Measurements from ENCODE around the gene SLC27A1. TPM values are rescaled to one million over a fixed set of nuclear protein-coding genes. Genes with fewer than 3 reads are reported as not detected.

SLC27A1 gene
- total and polyA plus RNA-seq, 2 experiments from 2014 or later: 30.1 to 40.4 TPM

GRCh38 chr19:17481986-17482385, 11.7 kb downstream of the SLC27A1 start:
- no peak for DNase-seq (ENCODE audit: low read depth in 1 of 2, low spot score in 1 of 2)
- no peak for TF ChIP-seq CTCF (IDR thresholded peaks at IDR 0.05; ENCODE audit: low read depth, low read length)
- Histone ChIP-seq H3K9me3 (ENCODE audit: low read depth) (no peaks in the 10 kb centered on the region), H3K27me3 (no peaks in the 10 kb centered on the region), H3K27ac (no peak overlapping the region), H3K4me3 (no peak overlapping the region), H3K4me1 (ENCODE audit: low read depth) (no peaks in the 10 kb centered on the region), H3K36me3 (no peaks in the 10 kb centered on the region)

- TF ChIP-seq CTCF (IDR thresholded peaks at IDR 0.05; ENCODE audit: low read depth, low read length): no peak
- H3K36me3 ChIP-seq: no peaks in the 10 kb centered on the region
- no peaks in the 10 kb centered on the region for H3K27me3 ChIP-seq
- H3K27ac ChIP-seq: no peak overlapping the region
- DNase-seq (ENCODE audit: low read depth in 1 of 2, low spot score in 1 of 2): no peak
- no peak overlapping the region for H3K4me3 ChIP-seq
- no peaks in the 10 kb centered on the region for H3K4me1 ChIP-seq (ENCODE audit: low read depth)
- H3K9me3 ChIP-seq (ENCODE audit: low read depth): no peaks in the 10 kb centered on the region
Measured at GRCh38 chr19:17482877-17483604, 12.7 kb downstream of the SLC27A1 start.

- no peaks in the 10 kb centered on the region for H3K9me3 ChIP-seq (ENCODE audit: low read depth)
Measured at GRCh38 chr19:17483605-17484002, 13.3 kb downstream of the SLC27A1 start.

GRCh38 chr19:17484520-17485185, 14.3 kb downstream of the SLC27A1 start:
- no peak for TF ChIP-seq CTCF (IDR thresholded peaks at IDR 0.05; ENCODE audit: low read depth, low read length)
- Histone ChIP-seq H3K9me3 (ENCODE audit: low read depth) (no peaks in the 10 kb centered on the region), H3K27me3 (no peaks in the 10 kb centered on the region), H3K36me3 (no peaks in the 10 kb centered on the region), H3K4me1 (ENCODE audit: low read depth) (peaks cover 5% of the 10 kb centered on the region), H3K4me3 (no peak overlapping the region), H3K27ac (no peak overlapping the region)
- DNase-seq (ENCODE audit: low read depth in 1 of 2, low spot score in 1 of 2): no peak

More at GRCh38 chr19:17483605-17484002, 13.3 kb downstream of the SLC27A1 start:
- DNase-seq (ENCODE audit: low read depth in 1 of 2, low spot score in 1 of 2): no peak
- no peak for TF ChIP-seq CTCF (IDR thresholded peaks at IDR 0.05; ENCODE audit: low read depth, low read length)
- H3K4me3 ChIP-seq: no peak overlapping the region
- H3K4me1 ChIP-seq (ENCODE audit: low read depth): peaks cover 3% of the 10 kb centered on the region
- no peaks in the 10 kb centered on the region for H3K36me3 ChIP-seq
- H3K27me3 ChIP-seq: no peaks in the 10 kb centered on the region
- H3K27ac ChIP-seq: no peak overlapping the region

- Histone ChIP-seq H3K4me3 (no peak overlapping the region), H3K27ac (no peak overlapping the region), H3K9me3 (ENCODE audit: low read depth) (no peaks in the 10 kb centered on the region), H3K36me3 (no peaks in the 10 kb centered on the region), H3K4me1 (ENCODE audit: low read depth) (peaks cover 5% of the 10 kb centered on the region), H3K27me3 (no peaks in the 10 kb centered on the region)
- TF ChIP-seq CTCF (IDR thresholded peaks at IDR 0.05; ENCODE audit: low read depth, low read length): no peak
- DNase-seq (ENCODE audit: low read depth in 1 of 2, low spot score in 1 of 2): no peak
Measured at GRCh38 chr19:17486545-17487240, 16.4 kb downstream of the SLC27A1 start.

Data from cardiac muscle cell (in vitro differentiated cells and primary cell).